Right renal pelvis (tissue), 4 donors: Measurements from ENCODE around the gene EDN1. TPM values are rescaled to one million over a fixed set of nuclear protein-coding genes. Genes with fewer than 3 reads are reported as not detected.

Experiments used
- DNase-seq, 4 donors: peaks; one replicate each; pipeline ENCODE4 v3.0.0-alpha.2; 2013; ENCODE audit warnings: low read depth in 4 of 4, low spot score in 3 of 4, missing footprints in 1 of 4
- polyA plus RNA-seq, 4 donors: library from polyadenylated mRNA; unstranded; fragments of 120-200 nt; gene quantifications; one replicate each; pipeline ENCODE4 v1.2.1, GENCODE V29; 2013; ENCODE audit not compliant: insufficient read length in 4 of 4

Gene EDN1
- polyA plus RNA-seq, 4 donors: 4.0 to 6.8 (median 4.3) TPM

- DNase-seq: no peak
Measured at GRCh38 chr6:12343122-12343439, 52.9 kb downstream of the EDN1 start.

GRCh38 chr6:12343440-12344162, 53.4 kb downstream of the EDN1 start:
- DNase-seq: no peak

- DNase-seq: no peak
Measured at GRCh38 chr6:12344296-12344695, 54.1 kb downstream of the EDN1 start.

GRCh38 chr6:12344961-12345693, 55.0 kb downstream of the EDN1 start:
- no peak for DNase-seq

GRCh38 chr6:12345694-12346058, 55.5 kb downstream of the EDN1 start:
- DNase-seq: no peak
